HepG2 (cell line): ENCODE measurements around the gene TWNK. TPM values are rescaled to one million over a fixed set of nuclear protein-coding genes. Genes with fewer than 3 reads are reported as not detected.

ENCODE experiments used
- ARNT ChIP-seq: fragments of 450-650 bp; IDR thresholded peaks from 2 replicates; pipeline ENCODE4 v1.6.1; 2017
- ATF5 ChIP-seq: sonication (generic); formaldehyde crosslinking; IDR thresholded peaks from 2 replicates; pipeline ENCODE4 v1.4.0; 2020; ENCODE audit warnings: mild to moderate bottlenecking, low read depth, missing genetic modification reagents
- CTCF ChIP-seq: sonication (generic); formaldehyde crosslinking; IDR thresholded peaks from 2 replicates; pipeline ENCODE4 v1.5.0; 2020; ENCODE audit warnings: mild to moderate bottlenecking, missing genetic modification reagents, moderate library complexity
- ERF ChIP-seq: IDR thresholded peaks from 2 replicates; pipeline ENCODE4 v1.6.1; 2018; ENCODE audit warnings: missing biosample characterization, missing genetic modification reagents
- ETV5 ChIP-seq: IDR thresholded peaks from 2 replicates; pipeline ENCODE4 v1.6.1; 2018; ENCODE audit warnings: missing biosample characterization, missing genetic modification reagents, inconsistent platforms, borderline replicate concordance
- FOXK1 ChIP-seq: sonication (generic); formaldehyde crosslinking; IDR thresholded peaks from 2 replicates; pipeline ENCODE4 v1.4.0; 2020; ENCODE audit warnings: low read depth, missing genetic modification reagents, borderline replicate concordance
- HDAC2 ChIP-seq: sonication (generic); formaldehyde crosslinking; IDR thresholded peaks from 2 replicates; pipeline ENCODE4 v1.4.0; 2020; ENCODE audit warnings: missing genetic modification reagents
- HES4 ChIP-seq: sonication (generic); formaldehyde crosslinking; IDR thresholded peaks from 2 replicates; pipeline ENCODE4 v1.9.0; 2021; ENCODE audit warnings: mild to moderate bottlenecking, missing genetic modification reagents, borderline replicate concordance
- HNRNPH1 ChIP-seq: fragments of 200-400 bp; formaldehyde crosslinking; optimal IDR thresholded peaks from 2 replicates; pipeline ENCODE3; 2017; ENCODE audit warnings: mild to moderate bottlenecking, low read depth, low read length
- IRF2 ChIP-seq: IDR thresholded peaks from 2 replicates; pipeline ENCODE4 v1.6.1; 2018; ENCODE audit warnings: missing genetic modification reagents, missing compliant biosample characterization
- JUNB ChIP-seq: sonication (generic); formaldehyde crosslinking; IDR thresholded peaks from 2 replicates; pipeline ENCODE4 v1.8.0; 2022; ENCODE audit warnings: missing genetic modification reagents, mild to moderate bottlenecking, borderline replicate concordance
- MAFF ChIP-seq: IDR thresholded peaks from 2 replicates; pipeline ENCODE4 v1.6.1; 2011; ENCODE audit warnings: low read depth, low read length, improper control_type of control experiment
- NCOA2 ChIP-seq: sonication (generic); formaldehyde crosslinking; IDR thresholded peaks from 2 replicates; pipeline ENCODE4 v1.8.0; 2022; ENCODE audit warnings: inconsistent platforms
- PBX3 ChIP-seq: sonication (generic); formaldehyde crosslinking; IDR thresholded peaks from 2 replicates; pipeline ENCODE4 v1.8.1; 2023; ENCODE audit warnings: missing genetic modification reagents, inconsistent platforms, borderline replicate concordance
- TRIM24 ChIP-seq: sonication (generic); formaldehyde crosslinking; IDR thresholded peaks from 2 replicates; pipeline ENCODE4 v1.8.0; 2022; ENCODE audit warnings: mild to moderate bottlenecking, missing genetic modification reagents
- ZBTB38 ChIP-seq: sonication (generic); formaldehyde crosslinking; IDR thresholded peaks from 2 replicates; pipeline ENCODE4 v1.5.1; 2020; ENCODE audit warnings: mild to moderate bottlenecking, missing genetic modification reagents
- ZFP36 ChIP-seq: fragments of 150-350 bp; IDR thresholded peaks from 2 replicates; pipeline ENCODE4 v1.6.1; 2018; ENCODE audit warnings: borderline replicate concordance, low read length, low read depth; ENCODE audit not compliant: partially characterized antibody
- ZMAT3 ChIP-seq: sonication (generic); formaldehyde crosslinking; conservative IDR thresholded peaks from 2 replicates; pipeline ENCODE4 v1.7.0; 2021; ENCODE audit warnings: missing genetic modification reagents
- ZNF550 ChIP-seq: sonication (generic); formaldehyde crosslinking; IDR thresholded peaks from 2 replicates; pipeline ENCODE4 v1.4.0; 2020; ENCODE audit warnings: mild to moderate bottlenecking, missing genetic modification reagents, borderline replicate concordance
- ZNF724P ChIP-seq: sonication (generic); formaldehyde crosslinking; IDR thresholded peaks from 2 replicates; pipeline ENCODE4 v1.8.0; 2022; ENCODE audit warnings: missing genetic modification reagents, borderline replicate concordance
- ZNF749 ChIP-seq: sonication (generic); formaldehyde crosslinking; IDR thresholded peaks from 2 replicates; pipeline ENCODE4 v1.8.0; 2022; ENCODE audit warnings: mild to moderate bottlenecking, missing genetic modification reagents, moderate library complexity, borderline replicate concordance
- ZSCAN5A ChIP-seq: sonication (generic); formaldehyde crosslinking; IDR thresholded peaks from 2 replicates; pipeline ENCODE4 v1.8.0; 2022; ENCODE audit warnings: mild to moderate bottlenecking, missing genetic modification reagents, borderline replicate concordance
- polyA plus RNA-seq, 8 experiments: library from polyadenylated mRNA; depleted of rRNA in 3 of 8; stranded (reverse) in 7 of 8; unstranded in 1 of 8; fragments of >200 nt; fragmentation: Illumina TruSeq in 4 of 8; extraction: Trizol in 4 of 8; gene quantifications; 2 replicates each; pipeline versions ENCODE4 v1.2.1 to v1.2.3, GENCODE V29; 2011 to 2016; ENCODE audit warnings: low read depth in 4 of 8, missing spikeins in 1 of 8, mixed read lengths in 1 of 8; ENCODE audit not compliant: insufficient read depth in 1 of 8
- total RNA-seq, 5 experiments: library from RNA; depleted of rRNA; stranded (reverse); fragments of >200 nt; fragmentation: Illumina TruSeq; extraction: Trizol; gene quantifications; 2 replicates each; pipeline ENCODE4 v1.2.3, GENCODE V29; 2016; ENCODE audit warnings: low read depth in 1 of 5

TWNK gene
- total and polyA plus RNA-seq, 2 of the 13 experiments (the other 11 are each of a cell fraction or from before 2014, with no cell fraction given): 10.7 to 16.5 TPM

- TF ChIP-seq CTCF (CRISPR knock-in tag) (peak; percentile 15; the same call in 1 of the 2 replicates), ETV5 (CRISPR knock-in tag) (peak; percentile 61), FOXK1 (CRISPR knock-in tag) (peak; percentile 97), ZNF749 (no peak; the same call in 1 of the 2 replicates), HES4 (CRISPR knock-in tag) (0 out of 2 replicates have a peak, but pooled peaks have one; percentile 15), ZNF724P (CRISPR knock-in tag) (no peak), ATF5 (no peak; the same call in 1 of the 2 replicates), ARNT (no peak), ZSCAN5A (no peak; the same call in none of the 2 replicates), NCOA2 (CRISPR knock-in tag) (0 out of 2 replicates have a peak, but pooled peaks have one; percentile 11), PBX3 (CRISPR knock-in tag) (no peak), ZMAT3 (CRISPR knock-in tag) (no peak), ZBTB38 (CRISPR knock-in tag) (peak; percentile 48), JUNB (CRISPR knock-in tag) (peak; percentile 55; the same call in 1 of the 2 replicates), ZFP36 (no peak), HDAC2 (peak; percentile 56; the same call in 1 of the 2 replicates), TRIM24 (CRISPR knock-in tag) (no peak), ERF (CRISPR knock-in tag) (peak; percentile 42), IRF2 (CRISPR knock-in tag) (peak; percentile 47; the same call in 1 of the 2 replicates), MAFF (no peak), HNRNPH1 (no peak), ZNF550 (CRISPR knock-in tag) (no peak)
Measured at GRCh38 chr10:100986952-100987684, at the start of gene TWNK, which contains the start of gene MRPL43 (continued).
